HUES6 (cell line): ENCODE data around the gene NOLC1.

Experiments used
- H3K27ac ChIP-seq: 2 replicates; pipeline ENCODE4 v1.7.0; 2013; ENCODE audit warnings: low read depth, mild to moderate bottlenecking, low read length, inconsistent platforms
- H3K27me3 ChIP-seq: 2 replicates; pipeline ENCODE4 v1.6.1; 2013; ENCODE audit warnings: low read length; ENCODE audit not compliant: control insufficient read depth, insufficient read depth
- H3K36me3 ChIP-seq: 2 replicates; pipeline ENCODE4 v1.6.1; 2013; ENCODE audit warnings: low read length; ENCODE audit not compliant: control insufficient read depth, insufficient read depth
- H3K4me1 ChIP-seq: 2 replicates; pipeline ENCODE4 v1.6.1; 2013; ENCODE audit warnings: low read length; ENCODE audit not compliant: control insufficient read depth, insufficient read depth
- H3K4me3 ChIP-seq: 2 replicates; pipeline ENCODE4 v1.5.1; 2013; ENCODE audit warnings: low read depth, low read length
- H3K9ac ChIP-seq: one replicate; pipeline ENCODE4 v1.6.1; 2013; ENCODE audit warnings: mild to moderate bottlenecking, low read length
- H3K9me3 ChIP-seq: 2 replicates; pipeline ENCODE4 v1.6.1; 2013; ENCODE audit warnings: low read depth, low read length; ENCODE audit not compliant: control insufficient read depth, insufficient read depth

Gene NOLC1

GRCh38 chr10:102151774-102152544, at the start of gene NOLC1:
NOLC1 (plus strand) TSS chr10:102152389; CDS start chr10:102152411, 22 bp downstream.
- H3K9me3 ChIP-seq, result no peaks in the 10 kb centered on the region
- H3K4me3 ChIP-seq, result peak within 1 kb of the TSS; percentile 76
- H3K27me3 ChIP-seq, result no peaks in the 10 kb centered on the region
- H3K36me3 ChIP-seq, result peaks cover 66% of the 10 kb centered on the region
- peak within 1 kb of the TSS; percentile 97 for H3K9ac ChIP-seq
- peak within 1 kb of the TSS; percentile 92 for H3K27ac ChIP-seq
- peaks cover 18% of the 10 kb centered on the region for H3K4me1 ChIP-seq

GRCh38 chr10:102102421-102102820, 49.8 kb upstream of the NOLC1 start:
- H3K9me3 ChIP-seq, result no peaks in the 10 kb centered on the region
- H3K4me3 ChIP-seq, result no peak overlapping the region
- H3K36me3 ChIP-seq, result peaks cover 52% of the 10 kb centered on the region
- no peaks in the 10 kb centered on the region for H3K27me3 ChIP-seq
- H3K9ac ChIP-seq, result no peak overlapping the region
- H3K27ac ChIP-seq, result no peak overlapping the region
- H3K4me1 ChIP-seq, result no peaks in the 10 kb centered on the region

DNA sequence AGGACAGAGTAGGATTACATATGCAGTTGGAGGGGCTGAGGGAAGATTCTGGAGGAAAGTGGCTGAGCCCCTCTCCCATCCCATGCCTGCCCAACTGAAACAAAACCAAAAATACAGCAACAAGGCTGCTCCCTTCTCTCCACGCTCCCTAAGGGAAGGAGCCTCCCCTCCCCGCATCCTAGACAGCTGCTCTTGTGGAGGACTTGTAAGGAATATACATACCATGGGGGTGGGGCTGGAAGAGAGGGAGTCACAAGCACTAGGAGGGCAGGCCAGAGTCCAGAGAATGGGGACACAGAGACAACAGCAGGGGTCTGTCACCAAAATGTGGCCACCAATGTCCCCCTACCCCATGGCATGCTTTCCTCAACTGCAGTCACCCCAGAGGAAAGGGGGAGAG, 45.2 kb upstream of the NOLC1 start:
- Histone ChIP-seq H3K4me3 (no peak overlapping the region), H3K27me3 (no peaks in the 10 kb centered on the region), H3K4me1 (no peaks in the 10 kb centered on the region), H3K9me3 (no peaks in the 10 kb centered on the region), H3K36me3 (peaks cover 82% of the 10 kb centered on the region), H3K27ac (no peak overlapping the region), H3K9ac (no peak overlapping the region)

GRCh38 chr10:102109166-102110116, 42.7 kb upstream of the NOLC1 start:
- Histone ChIP-seq H3K4me3 (no peak overlapping the region), H3K4me1 (peaks cover 17% of the 10 kb centered on the region), H3K9ac (no peak overlapping the region), H3K36me3 (peaks cover 67% of the 10 kb centered on the region), H3K27ac (no peak overlapping the region), H3K9me3 (no peaks in the 10 kb centered on the region), H3K27me3 (no peaks in the 10 kb centered on the region)

DNA sequence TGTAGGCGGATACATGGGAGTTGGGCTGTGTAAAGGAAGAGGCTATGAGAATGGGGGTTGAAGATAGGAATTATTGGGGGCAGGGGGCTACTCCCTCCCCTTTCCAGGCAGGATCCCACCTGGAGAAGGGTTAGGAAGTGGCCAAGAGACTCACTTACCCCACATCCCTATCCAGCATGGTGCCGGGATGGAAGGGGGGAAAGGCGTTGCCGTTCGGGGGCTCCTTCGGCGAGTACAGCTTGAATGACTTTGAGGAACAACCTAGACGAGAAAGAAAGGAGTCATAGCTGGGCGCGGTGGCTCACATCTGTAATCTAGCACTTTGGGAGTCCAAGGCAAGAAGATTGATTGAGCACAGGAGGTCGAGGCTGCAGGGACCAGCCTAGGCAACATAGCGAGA, 40.9 kb upstream of the NOLC1 start:
- Histone ChIP-seq H3K4me1 (peaks cover 29% of the 10 kb centered on the region), H3K9ac (no peak overlapping the region), H3K27ac (no peak overlapping the region), H3K9me3 (no peaks in the 10 kb centered on the region), H3K36me3 (peaks cover 54% of the 10 kb centered on the region), H3K4me3 (no peak overlapping the region), H3K27me3 (no peaks in the 10 kb centered on the region)

DNA sequence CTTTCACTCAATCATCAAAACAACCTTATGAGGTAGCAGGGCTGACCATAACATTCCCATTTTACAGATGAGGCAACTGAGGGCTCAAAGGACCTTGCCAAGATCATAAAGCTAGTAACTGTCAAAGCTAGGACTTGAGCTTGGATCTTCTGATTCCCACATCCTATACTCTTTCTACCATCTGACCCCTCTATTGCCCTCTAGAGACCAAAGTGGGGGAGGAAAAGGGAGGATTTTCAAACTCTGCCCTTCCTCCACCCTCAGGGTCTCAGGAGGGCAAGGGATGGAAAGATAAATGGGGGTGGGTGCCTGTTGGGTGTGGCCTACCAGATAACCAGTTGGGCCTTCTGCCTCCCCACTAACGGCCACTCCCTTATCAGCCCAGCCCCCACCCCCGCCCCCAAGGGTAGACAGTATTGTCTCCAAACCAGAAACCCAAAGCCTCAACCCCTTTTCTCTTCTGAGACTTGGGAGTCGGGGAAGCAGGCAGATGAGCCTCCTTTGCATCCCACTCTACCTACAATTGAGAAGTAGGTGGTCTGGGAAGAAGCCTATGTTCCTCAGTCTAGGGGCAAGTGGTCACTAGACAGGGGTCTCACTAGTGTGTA, 39.9 kb upstream of the NOLC1 start:
- H3K4me1 ChIP-seq, result peaks cover 39% of the 10 kb centered on the region
- peak overlapping the region; percentile 89 for H3K4me3 ChIP-seq
- H3K27ac ChIP-seq, result no peak overlapping the region
- no peaks in the 10 kb centered on the region for H3K27me3 ChIP-seq
- peaks cover 44% of the 10 kb centered on the region for H3K36me3 ChIP-seq
- H3K9ac ChIP-seq, result no peak overlapping the region
- H3K9me3 ChIP-seq, result no peaks in the 10 kb centered on the region

DNA sequence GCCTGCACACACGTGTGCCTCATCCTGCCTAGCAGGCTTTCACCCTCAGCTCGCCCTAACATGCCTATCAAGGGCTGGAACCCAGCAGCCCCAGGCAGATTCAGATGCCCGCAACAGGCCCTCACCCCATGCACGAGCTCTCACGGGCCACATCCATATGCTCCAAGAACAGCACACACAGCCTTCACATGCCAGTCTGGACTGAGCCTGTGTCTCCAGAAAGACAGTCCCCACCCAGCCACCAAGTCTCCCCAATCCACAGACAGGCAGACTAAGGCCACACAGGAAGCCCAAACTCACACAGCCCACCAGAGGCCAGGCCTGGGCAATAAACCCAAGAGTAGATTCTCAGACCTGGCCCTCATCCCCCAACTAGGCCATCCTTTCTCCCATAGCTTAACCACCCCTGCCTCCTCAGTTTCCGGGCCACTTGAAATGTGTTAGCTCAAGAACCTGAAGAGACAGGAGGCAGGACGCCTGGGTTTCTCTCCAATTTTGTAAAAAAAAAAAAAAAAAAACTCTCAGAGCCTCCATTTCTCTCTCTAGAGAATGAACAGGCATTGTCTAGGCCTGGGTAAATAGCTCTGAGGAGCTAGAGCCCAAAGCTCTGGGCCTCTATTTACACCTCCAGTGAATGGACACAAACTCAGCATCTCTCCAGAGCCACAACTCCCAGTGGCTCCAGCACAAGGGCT, 38.8 kb upstream of the NOLC1 start:
- H3K27ac ChIP-seq, result no peak overlapping the region
- no peaks in the 10 kb centered on the region for H3K9me3 ChIP-seq
- peak overlapping the region; percentile 89 for H3K4me3 ChIP-seq
- peaks cover 50% of the 10 kb centered on the region for H3K4me1 ChIP-seq
- peak overlapping the region; percentile 91 for H3K9ac ChIP-seq
- H3K36me3 ChIP-seq, result peaks cover 34% of the 10 kb centered on the region
- H3K27me3 ChIP-seq, result no peaks in the 10 kb centered on the region

DNA sequence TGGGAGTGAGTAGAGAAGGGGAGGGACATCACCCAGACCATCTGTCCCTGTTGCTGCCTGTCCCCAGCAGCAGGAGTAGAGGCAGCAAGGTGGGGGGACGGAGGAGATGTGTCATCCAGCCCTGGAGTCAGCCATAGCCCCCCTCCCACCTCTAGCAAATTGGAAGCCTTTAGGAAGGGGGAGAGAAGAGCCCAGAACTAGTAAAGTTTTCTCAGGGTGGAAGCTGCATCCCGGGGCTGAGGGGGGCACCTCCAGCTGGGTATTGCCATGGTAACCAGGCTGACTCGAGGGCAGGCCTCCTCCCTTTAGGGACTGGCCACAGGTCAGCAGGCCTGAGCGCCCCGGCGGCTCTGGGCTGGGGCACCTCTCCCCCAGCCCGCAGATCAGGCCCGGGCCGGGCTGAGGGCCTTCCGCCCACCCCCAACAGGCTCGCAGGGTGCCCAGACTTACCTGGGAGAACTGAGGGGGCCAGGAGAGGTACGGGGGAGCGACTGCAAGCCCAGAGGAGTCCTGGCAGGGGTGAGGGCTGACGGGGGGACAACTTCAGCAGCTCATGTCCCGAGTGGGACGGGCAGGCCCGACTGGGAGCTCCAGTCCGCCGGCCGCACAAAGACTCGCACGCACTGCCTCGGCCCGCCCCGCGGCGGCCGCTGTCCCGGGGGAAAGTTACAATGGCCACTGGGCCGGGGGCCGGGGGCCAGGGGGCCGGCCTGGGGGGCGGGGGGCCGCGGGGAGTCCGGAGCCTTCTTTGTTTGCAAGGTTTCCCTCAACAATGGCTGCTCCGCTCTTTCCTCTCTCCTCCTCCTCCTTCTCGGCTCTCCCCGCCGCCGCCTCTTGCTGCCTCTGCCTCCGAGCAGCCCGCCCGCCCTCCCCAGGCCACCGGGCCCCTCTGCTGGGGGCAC, 38.0 kb upstream of the NOLC1 start:
- Histone ChIP-seq H3K9ac (peak overlapping the region; percentile 91), H3K27me3 (no peaks in the 10 kb centered on the region), H3K36me3 (peaks cover 26% of the 10 kb centered on the region), H3K4me3 (peak overlapping the region; percentile 89), H3K4me1 (peaks cover 56% of the 10 kb centered on the region), H3K27ac (peak overlapping the region; percentile 76; the same call in 1 of the 2 replicates), H3K9me3 (no peaks in the 10 kb centered on the region)

DNA sequence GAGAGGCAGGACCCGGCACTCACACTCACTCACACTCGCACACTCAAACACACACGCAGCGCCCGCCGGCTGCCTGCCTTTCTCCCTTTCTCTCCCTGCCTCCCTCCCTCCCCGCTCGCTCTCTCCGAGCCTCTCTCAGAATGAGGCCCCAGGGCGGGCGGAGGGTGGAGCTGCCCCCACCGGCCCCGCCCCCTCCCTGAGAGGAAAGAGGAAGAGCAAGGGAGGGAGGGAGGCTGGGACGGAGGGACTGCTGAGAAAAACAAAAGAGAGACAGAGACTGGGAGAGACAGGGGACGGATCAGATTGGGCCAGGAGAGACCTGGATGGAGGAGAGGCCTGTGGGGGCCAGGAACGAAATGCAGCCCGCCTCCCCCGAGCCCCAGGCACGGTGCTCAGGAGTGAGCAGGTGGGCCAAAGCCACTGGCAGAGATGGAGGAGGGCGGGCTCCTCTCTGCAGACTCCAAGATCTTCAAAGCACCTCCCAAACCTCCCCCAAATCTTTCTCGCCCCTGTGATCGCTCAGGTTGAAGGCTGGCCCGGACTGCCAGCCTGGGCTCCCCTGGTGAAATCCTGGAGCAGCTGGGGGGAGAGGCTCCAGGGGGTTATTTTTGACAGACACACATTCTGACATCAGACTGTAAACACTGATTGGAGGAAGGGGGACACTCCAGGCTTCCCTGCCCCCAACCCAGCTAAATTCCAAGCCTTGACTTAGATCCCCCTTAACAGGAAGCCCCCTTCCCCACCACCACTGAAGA, 37.1 kb upstream of the NOLC1 start:
- peak overlapping the region; percentile 21 for H3K27ac ChIP-seq
- peak overlapping the region; percentile 89 for H3K4me3 ChIP-seq
- peaks cover 18% of the 10 kb centered on the region for H3K36me3 ChIP-seq
- H3K4me1 ChIP-seq, result peaks cover 56% of the 10 kb centered on the region
- H3K27me3 ChIP-seq, result no peaks in the 10 kb centered on the region
- peak overlapping the region; percentile 29 for H3K9ac ChIP-seq
- no peaks in the 10 kb centered on the region for H3K9me3 ChIP-seq
